Neutrophil (primary cell): ENCODE results near the gene TAF5.

Experiments used
- H3K27ac ChIP-seq: fragments of 200-600 bp; sonication (generic); 2 replicates; pipeline ENCODE4 v1.5.1; 2016; ENCODE audit warnings: mild to moderate bottlenecking, moderate library complexity
- H3K27me3 ChIP-seq: fragments of 200-600 bp; sonication (generic); 2 replicates; pipeline ENCODE4 v1.6.0; 2016; ENCODE audit warnings: mild to moderate bottlenecking
- H3K36me3 ChIP-seq: fragments of 200-600 bp; sonication (generic); 2 replicates; pipeline ENCODE4 v1.5.1; 2017
- H3K4me1 ChIP-seq, 2 experiments: fragments of 200-600 bp in 1 of 2; sonication (generic) in 1 of 2; 1 replicate in 1 of 2; 2 replicates in 1 of 2; pipeline versions ENCODE4 v1.5.1 to v1.6.1; 2013 to 2016; ENCODE audit warnings: low read depth in 1 of 2, low read length in 1 of 2, mild to moderate bottlenecking in 1 of 2, moderate library complexity in 1 of 2; ENCODE audit not compliant: control insufficient read depth in 1 of 2, insufficient read depth in 1 of 2
- H3K4me3 ChIP-seq, 2 experiments: fragments of 200-600 bp in 1 of 2; sonication (generic) in 1 of 2; 1 replicate in 1 of 2; 2 replicates in 1 of 2; pipeline ENCODE4 v1.5.1; 2013 to 2016; ENCODE audit warnings: low read depth in 1 of 2, low read length in 1 of 2, mild to moderate bottlenecking in 1 of 2, moderate library complexity in 1 of 2
- H3K9me3 ChIP-seq: fragments of 200-600 bp; sonication (generic); 2 replicates; pipeline ENCODE4 v1.5.1; 2016
- TF ChIP-seq, protein P1 (sequence below): fragments of 200-600 bp; sonication (generic); IDR thresholded peaks from 2 replicates; pipeline ENCODE4 v1.5.1; 2016; ENCODE audit warnings: antibody characterized with exemption

The TAF5 gene

DNA sequence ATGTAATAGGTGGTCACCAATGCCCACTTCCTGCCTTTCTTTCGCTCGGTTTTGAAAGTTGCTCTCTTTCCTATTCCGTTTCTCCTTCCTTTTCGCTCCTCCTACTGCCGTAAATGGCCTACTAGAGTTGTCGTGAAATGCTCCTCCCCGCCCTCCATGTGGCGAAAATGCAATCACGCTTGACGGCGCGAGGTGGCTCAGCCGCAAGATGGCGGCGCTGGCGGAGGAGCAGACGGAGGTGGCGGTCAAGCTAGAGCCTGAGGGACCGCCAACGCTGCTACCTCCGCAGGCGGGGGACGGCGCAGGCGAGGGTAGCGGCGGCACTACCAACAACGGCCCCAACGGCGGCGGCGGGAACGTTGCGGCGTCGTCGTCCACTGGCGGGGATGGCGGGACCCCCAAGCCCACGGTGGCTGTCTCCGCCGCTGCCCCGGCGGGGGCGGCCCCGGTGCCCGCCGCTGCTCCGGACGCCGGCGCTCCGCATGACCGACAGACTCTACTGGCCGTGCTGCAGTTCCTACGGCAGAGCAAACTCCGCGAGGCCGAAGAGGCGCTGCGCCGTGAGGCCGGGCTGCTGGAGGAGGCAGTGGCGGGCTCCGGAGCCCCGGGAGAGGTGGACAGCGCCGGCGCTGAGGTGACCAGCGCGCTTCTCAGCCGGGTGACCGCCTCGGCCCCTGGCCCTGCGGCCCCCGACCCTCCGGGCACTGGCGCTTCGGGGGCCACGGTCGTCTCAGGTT, at the start of gene TAF5:
Gene TAF5, plus strand, starts transcription at position 195 of the 737 bp plus-strand sequence. Its CDS starts 14 bp downstream, at position 209.
- Histone ChIP-seq H3K4me3 (peak within 1 kb of the TSS; percentile 91 to 93), H3K27me3 (no peaks in the 10 kb centered on the region), H3K36me3 (no peaks in the 10 kb centered on the region), H3K27ac (peak within 1 kb of the TSS; percentile 84), H3K9me3 (no peaks in the 10 kb centered on the region), H3K4me1 (peaks cover 15 to 25% of the 10 kb centered on the region in 2 experiments)
- TF ChIP-seq, protein P1, sequence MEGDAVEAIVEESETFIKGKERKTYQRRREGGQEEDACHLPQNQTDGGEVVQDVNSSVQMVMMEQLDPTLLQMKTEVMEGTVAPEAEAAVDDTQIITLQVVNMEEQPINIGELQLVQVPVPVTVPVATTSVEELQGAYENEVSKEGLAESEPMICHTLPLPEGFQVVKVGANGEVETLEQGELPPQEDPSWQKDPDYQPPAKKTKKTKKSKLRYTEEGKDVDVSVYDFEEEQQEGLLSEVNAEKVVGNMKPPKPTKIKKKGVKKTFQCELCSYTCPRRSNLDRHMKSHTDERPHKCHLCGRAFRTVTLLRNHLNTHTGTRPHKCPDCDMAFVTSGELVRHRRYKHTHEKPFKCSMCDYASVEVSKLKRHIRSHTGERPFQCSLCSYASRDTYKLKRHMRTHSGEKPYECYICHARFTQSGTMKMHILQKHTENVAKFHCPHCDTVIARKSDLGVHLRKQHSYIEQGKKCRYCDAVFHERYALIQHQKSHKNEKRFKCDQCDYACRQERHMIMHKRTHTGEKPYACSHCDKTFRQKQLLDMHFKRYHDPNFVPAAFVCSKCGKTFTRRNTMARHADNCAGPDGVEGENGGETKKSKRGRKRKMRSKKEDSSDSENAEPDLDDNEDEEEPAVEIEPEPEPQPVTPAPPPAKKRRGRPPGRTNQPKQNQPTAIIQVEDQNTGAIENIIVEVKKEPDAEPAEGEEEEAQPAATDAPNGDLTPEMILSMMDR, result peak; percentile 41

- H3K27ac ChIP-seq, result no peak overlapping the region
- no peaks in the 10 kb centered on the region for H3K27me3 ChIP-seq
- no peaks in the 10 kb centered on the region for H3K9me3 ChIP-seq
- peaks cover 10 to 11% of the 10 kb centered on the region in 2 experiments for H3K4me1 ChIP-seq
- TF ChIP-seq, protein P1, result no peak
- H3K4me3 ChIP-seq, result no peak overlapping the region
- H3K36me3 ChIP-seq, result peaks cover 13% of the 10 kb centered on the region
Observed at GRCh38 chr10:103327906-103328305, 39.9 kb upstream of the TAF5 start.

DNA sequence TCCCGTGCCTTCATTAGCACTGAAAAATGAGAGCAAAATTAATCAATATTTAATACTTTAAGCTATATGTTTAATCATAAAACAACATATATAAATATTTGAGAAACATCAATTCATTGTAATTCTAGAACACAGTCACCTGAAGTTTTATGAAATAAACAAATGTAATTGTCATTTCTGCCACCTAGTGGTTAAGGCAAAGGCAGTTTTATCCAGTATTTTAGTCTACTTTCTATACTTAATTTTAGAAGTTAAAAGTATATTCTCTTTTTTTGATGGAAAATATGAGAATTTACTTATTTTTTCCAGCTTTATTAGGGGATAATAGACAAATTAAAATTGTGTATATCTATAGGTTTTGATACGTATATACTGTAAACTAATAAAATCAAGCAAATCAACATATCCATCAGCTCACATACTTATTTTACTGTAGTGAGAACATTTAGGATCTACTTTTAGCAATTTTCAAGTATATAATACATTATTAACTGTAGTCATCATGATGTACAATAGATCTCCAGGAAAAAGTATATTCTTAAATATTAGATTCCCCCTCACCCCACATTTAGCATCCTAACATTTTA, 33.7 kb upstream of the TAF5 start:
- peaks cover 9% of the 10 kb centered on the region for H3K36me3 ChIP-seq
- H3K27me3 ChIP-seq, result no peaks in the 10 kb centered on the region
- no peaks in the 10 kb centered on the region for H3K9me3 ChIP-seq
- TF ChIP-seq, protein P1, result no peak
- peaks cover 19 to 21% of the 10 kb centered on the region in 2 experiments for H3K4me1 ChIP-seq
- H3K27ac ChIP-seq, result no peak overlapping the region
- no peak overlapping the region for H3K4me3 ChIP-seq

GRCh38 chr10:103334567-103334966, 33.2 kb upstream of the TAF5 start:
- no peaks in the 10 kb centered on the region for H3K9me3 ChIP-seq
- H3K27ac ChIP-seq, result no peak overlapping the region
- H3K4me1 ChIP-seq, result peaks cover 19 to 21% of the 10 kb centered on the region in 2 experiments
- peaks cover 12% of the 10 kb centered on the region for H3K36me3 ChIP-seq
- H3K4me3 ChIP-seq, result no peak overlapping the region
- H3K27me3 ChIP-seq, result no peaks in the 10 kb centered on the region
- TF ChIP-seq, protein P1, result no peak

DNA sequence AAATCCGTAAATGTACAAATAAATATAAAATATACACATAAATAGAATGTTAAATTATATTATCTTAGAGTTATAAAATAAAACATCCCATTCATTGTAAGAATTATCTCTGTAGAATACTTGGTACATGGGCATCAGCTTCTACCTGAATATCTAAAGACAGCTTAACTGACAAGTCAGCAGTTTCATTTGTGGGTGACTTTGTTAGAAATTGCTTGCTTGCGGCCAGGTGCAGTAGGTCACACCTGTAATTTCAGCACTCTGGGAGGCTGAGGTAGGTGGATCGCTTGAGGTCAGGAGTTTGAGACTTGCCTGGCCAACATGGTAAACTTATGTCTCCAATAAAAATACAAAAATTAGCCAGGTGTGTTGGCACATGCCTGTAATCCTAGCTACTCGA, 31.4 kb upstream of the TAF5 start:
- Histone ChIP-seq H3K4me3 (no peak overlapping the region), H3K4me1 (peaks cover 19 to 21% of the 10 kb centered on the region in 2 experiments), H3K9me3 (no peaks in the 10 kb centered on the region), H3K27ac (no peak overlapping the region), H3K27me3 (no peaks in the 10 kb centered on the region), H3K36me3 (peaks cover 9% of the 10 kb centered on the region)
- TF ChIP-seq, protein P1, result no peak
